Hepatocyte (in vitro differentiated cells): Measurements from ENCODE around the gene CLIC6. TPM values are rescaled to one million over a fixed set of nuclear protein-coding genes. Genes with fewer than 3 reads are reported as not detected.

Experiments
- DNase-seq: peaks from one replicate; pipeline ENCODE4 v3.0.0-alpha.2; 2016; ENCODE audit warnings: low spot score
- H2AFZ ChIP-seq: fragments of 200-600 bp; sonication (generic); 2 replicates; pipeline ENCODE4 v1.6.0; 2016; ENCODE audit warnings: antibody characterized with exemption, mild to moderate bottlenecking
- H3K27ac ChIP-seq: fragments of 200-600 bp; sonication (generic); 2 replicates; pipeline ENCODE4 v1.5.1; 2016; ENCODE audit warnings: mild to moderate bottlenecking
- H3K27me3 ChIP-seq: fragments of 200-600 bp; sonication (generic); 2 replicates; pipeline ENCODE4 v1.6.1; 2016
- H3K36me3 ChIP-seq: fragments of 200-600 bp; sonication (generic); replicated peaks from 2 replicates; pipeline ENCODE4 v1.5.1; 2016; ENCODE audit warnings: low read depth; ENCODE audit not compliant: insufficient read depth
- H3K4me1 ChIP-seq: fragments of 200-600 bp; sonication (generic); 2 replicates; pipeline ENCODE4 v1.5.1; 2016; ENCODE audit warnings: mild to moderate bottlenecking, moderate library complexity; ENCODE audit not compliant: insufficient read depth
- H3K4me2 ChIP-seq: fragments of 200-600 bp; sonication (generic); 2 replicates; pipeline ENCODE4 v1.6.0; 2016
- H3K4me3 ChIP-seq: fragments of 200-600 bp; sonication (generic); 2 replicates; pipeline ENCODE4 v1.5.1; 2016; ENCODE audit warnings: mild to moderate bottlenecking
- H3K79me2 ChIP-seq: fragments of 200-600 bp; sonication (generic); 2 replicates; pipeline ENCODE4 v1.6.0; 2017; ENCODE audit warnings: mild to moderate bottlenecking
- H3K9me2 ChIP-seq: fragments of 200-600 bp; sonication (generic); replicated peaks from 2 replicates; pipeline ENCODE4 v1.6.0; 2017; ENCODE audit warnings: mild to moderate bottlenecking; ENCODE audit not compliant: insufficient read depth
- H3K9me3 ChIP-seq: fragments of 200-600 bp; sonication (generic); 2 replicates; pipeline ENCODE4 v1.5.1; 2016; ENCODE audit warnings: low read depth, mild to moderate bottlenecking
- H4K20me1 ChIP-seq: fragments of 200-600 bp; sonication (generic); 2 replicates; pipeline ENCODE4 v1.6.0; 2016; ENCODE audit warnings: mild to moderate bottlenecking; ENCODE audit not compliant: insufficient read depth, poor library complexity, severe bottlenecking
- CTCF ChIP-seq: fragments of 200-600 bp; sonication (generic); IDR thresholded peaks from 2 replicates; pipeline ENCODE4 v1.5.1; 2016; ENCODE audit warnings: antibody characterized with exemption, mild to moderate bottlenecking; ENCODE audit not compliant: poor library complexity
- EZH2 ChIP-seq: fragments of 200-600 bp; sonication (generic); IDR thresholded peaks from 2 replicates; pipeline ENCODE4 v1.6.1; 2016; ENCODE audit warnings: antibody characterized with exemption, mild to moderate bottlenecking, borderline replicate concordance
- EZH2phosphoT487 ChIP-seq: fragments of 200-600 bp; sonication (generic); IDR thresholded peaks from one replicate; pipeline ENCODE4 v1.6.1; 2018; ENCODE audit warnings: antibody characterized with exemption, mild to moderate bottlenecking, low read depth, moderate library complexity; ENCODE audit not compliant: unreplicated experiment, severe bottlenecking
- WGBS: methylation state at CpG from one replicate; pipeline ENCODE4 v1.1.6; 2016; ENCODE audit warnings: low lambda C conversion rate; ENCODE audit errors: missing lambda C conversion rate; 5-methylcytosine and 5-hydroxymethylcytosine counted together
- polyA plus RNA-seq: library from polyadenylated mRNA; unstranded; fragments of >200 nt; fragmentation: Nextera tagmentation; extraction: Ambion mirVana; gene quantifications from 2 replicates; pipeline ENCODE4 v1.2.1, GENCODE V29; 2016
- total RNA-seq: library from RNA; depleted of rRNA; stranded (reverse); fragments of >200 nt; gene quantifications from 2 replicates; pipeline ENCODE4 v1.2.3, GENCODE V29; 2014

The CLIC6 gene
- total and polyA plus RNA-seq, 2 experiments from 2014 or later, result 9.9 to 16.7 TPM

- TF ChIP-seq CTCF (no peak), EZH2 (no peak), EZH2phosphoT487 (no peak)
- Histone ChIP-seq H4K20me1 (no peaks in the 10 kb centered on the region), H2AFZ (no peak overlapping the region), H3K27me3 (no peaks in the 10 kb centered on the region), H3K9me2 (no peaks in the 10 kb centered on the region), H3K27ac (no peak overlapping the region), H3K4me2 (no peak overlapping the region), H3K79me2 (no peaks in the 10 kb centered on the region), H3K4me3 (no peak overlapping the region), H3K9me3 (no peaks in the 10 kb centered on the region), H3K4me1 (no peaks in the 10 kb centered on the region), H3K36me3 (no peaks in the 10 kb centered on the region)
- WGBS, result 83% methylated on average over 4 of the region's 4 CpGs
- DNase-seq, result no peak
Measured at GRCh38 chr21:34623516-34623915, 45.3 kb upstream of the CLIC6 start.

- H3K36me3 ChIP-seq, result no peaks in the 10 kb centered on the region
- no peaks in the 10 kb centered on the region for H3K4me1 ChIP-seq
- no peak for DNase-seq
- TF ChIP-seq EZH2phosphoT487, result peak; percentile 84
- TF ChIP-seq EZH2, result no peak
- no peak overlapping the region for H3K4me3 ChIP-seq
- no peaks in the 10 kb centered on the region for H3K9me2 ChIP-seq
- H3K79me2 ChIP-seq, result no peaks in the 10 kb centered on the region
- H3K4me2 ChIP-seq, result no peak overlapping the region
- H2AFZ ChIP-seq, result no peak overlapping the region
- no peaks in the 10 kb centered on the region for H3K9me3 ChIP-seq
- no peak overlapping the region for H3K27ac ChIP-seq
- no peaks in the 10 kb centered on the region for H3K27me3 ChIP-seq
- no peaks in the 10 kb centered on the region for H4K20me1 ChIP-seq
- 47% methylated on average over 6 of the region's 6 CpGs for WGBS
Measured at GRCh38 chr21:34625030-34625593, 43.7 kb upstream of the CLIC6 start.

GRCh38 chr21:34626131-34626530 is 42.7 kb upstream of the CLIC6 start:
- H3K27me3 ChIP-seq, result no peaks in the 10 kb centered on the region
- H2AFZ ChIP-seq, result no peak overlapping the region
- H3K4me3 ChIP-seq, result no peak overlapping the region
- H3K9me2 ChIP-seq, result no peaks in the 10 kb centered on the region
- H3K9me3 ChIP-seq, result no peaks in the 10 kb centered on the region
- DNase-seq, result no peak
- 92% methylated on average over 8 of the region's 8 CpGs for WGBS
- no peak overlapping the region for H3K4me2 ChIP-seq
- no peak overlapping the region for H3K27ac ChIP-seq
- TF ChIP-seq EZH2phosphoT487 (no peak), CTCF (no peak)
- no peaks in the 10 kb centered on the region for H3K4me1 ChIP-seq
- no peaks in the 10 kb centered on the region for H3K36me3 ChIP-seq
- no peaks in the 10 kb centered on the region for H3K79me2 ChIP-seq
- no peaks in the 10 kb centered on the region for H4K20me1 ChIP-seq

- no peak overlapping the region for H3K27ac ChIP-seq
- DNase-seq, result peak; percentile 67
Measured at GRCh38 chr21:34630536-34631143, 38.2 kb upstream of the CLIC6 start.

More at GRCh38 chr21:34630536-34631143, 38.2 kb upstream of the CLIC6 start:
- Histone ChIP-seq H3K27me3 (no peaks in the 10 kb centered on the region), H3K9me2 (no peaks in the 10 kb centered on the region), H3K4me1 (no peaks in the 10 kb centered on the region), H2AFZ (no peak overlapping the region), H3K36me3 (no peaks in the 10 kb centered on the region), H4K20me1 (no peaks in the 10 kb centered on the region), H3K4me2 (no peak overlapping the region), H3K9me3 (no peaks in the 10 kb centered on the region), H3K4me3 (no peak overlapping the region), H3K79me2 (no peaks in the 10 kb centered on the region)
- TF ChIP-seq EZH2 (no peak), CTCF (peak; percentile 82)
- WGBS, result 10% methylated on average over 6 of the region's 6 CpGs
